Inferior parietal cortex (tissue), 1 donor: ENCODE data around the gene EEF1AKMT1.
"Not testable (repeated sequence)": the region's sequence is repeated elsewhere in the genome, so short reads cannot be mapped to it uniquely, and the experiment has no call there.

Source experiments
- DNase-seq: peaks from one replicate; pipeline ENCODE4 v3.0.0-alpha.2; 2016; ENCODE audit errors: extremely low spot score

The EEF1AKMT1 gene

GRCh38 chr13:20699715-20700114 is 74.0 kb downstream of the EEF1AKMT1 start:
- no peak for DNase-seq

- no peak for DNase-seq
These were observed 77.7 kb downstream of the EEF1AKMT1 start for GRCh38 chr13:20696073-20696472.

- DNase-seq, result no peak
These were observed 82.1 kb downstream of the EEF1AKMT1 start for GRCh38 chr13:20691616-20692015.

GRCh38 chr13:20689291-20689690 is 84.5 kb downstream of the EEF1AKMT1 start:
- DNase-seq, result no peak

GRCh38 chr13:20686863-20687579 is 86.7 kb downstream of the EEF1AKMT1 start:
- no peak for DNase-seq

GRCh38 chr13:20686167-20686566 is 87.6 kb downstream of the EEF1AKMT1 start:
- no peak for DNase-seq

- no peak for DNase-seq
These were observed 88.7 kb downstream of the EEF1AKMT1 start for GRCh38 chr13:20685092-20685491.

GRCh38 chr13:20684546-20684945 is 89.2 kb downstream of the EEF1AKMT1 start:
- DNase-seq, result no peak

- no peak for DNase-seq
These were observed 89.7 kb downstream of the EEF1AKMT1 start for GRCh38 chr13:20684041-20684440.

GRCh38 chr13:20682061-20682460 is 91.7 kb downstream of the EEF1AKMT1 start:
- DNase-seq, result no peak

- not testable (repeated sequence) for DNase-seq
These were observed 92.3 kb downstream of the EEF1AKMT1 start for GRCh38 chr13:20681481-20681880.

GRCh38 chr13:20680416-20681080 is 93.2 kb downstream of the EEF1AKMT1 start:
- DNase-seq, result no peak

- no peak for DNase-seq
These were observed 93.9 kb downstream of the EEF1AKMT1 start for GRCh38 chr13:20679879-20680278.
